Upper lobe of right lung (tissue), 1 donor: ENCODE measurements around the gene DYRK2. TPM values are rescaled to one million over a fixed set of nuclear protein-coding genes. Genes with fewer than 3 reads are reported as not detected.

Experiments
- ATAC-seq: fragments of 200-7000 bp; cut with Tn5 transposase; one replicate; pipeline ENCODE4 v1.9.1; 2020; ENCODE audit warnings: mild to moderate bottlenecking, moderate library complexity
- DNase-seq: peaks from one replicate; pipeline ENCODE4 v3.0.0-alpha.2; 2020
- H3K27ac ChIP-seq: fragments of 200-600 bp; one replicate; pipeline ENCODE4 v1.8.0; 2022
- H3K27me3 ChIP-seq: fragments of 200-600 bp; one replicate; pipeline ENCODE4 v1.8.0; 2022; ENCODE audit warnings: mild to moderate bottlenecking
- H3K36me3 ChIP-seq: fragments of 200-600 bp; one replicate; pipeline ENCODE4 v1.8.0; 2022
- H3K4me1 ChIP-seq: fragments of 200-600 bp; one replicate; pipeline ENCODE4 v1.8.0; 2022
- H3K4me3 ChIP-seq: fragments of 200-600 bp; one replicate; pipeline ENCODE4 v1.8.0; 2022; ENCODE audit warnings: mild to moderate bottlenecking
- H3K9me3 ChIP-seq: fragments of 200-600 bp; one replicate; pipeline ENCODE4 v1.8.0; 2022
- CTCF ChIP-seq: fragments of 200-600 bp; IDR thresholded peaks from one replicate; pipeline ENCODE4 v1.8.0; 2022; ENCODE audit warnings: antibody characterized with exemption
- intact Hi-C: fragments of 100-400 bp; cut with DNase I; formaldehyde crosslinking; loops from one replicate; pipeline ENCODE4 v1.11.0; 2022
- total RNA-seq: library from RNA; stranded (reverse); fragmentation: NEBNext Ultra II Directional; extraction: Animal tissue kit (Norgen Biotek cat#: 25700); gene quantifications from one replicate; pipeline ENCODE4 v1.2.1, GENCODE V29; 2021
- donor health status: DM: no; HTN: yes; CAD: no; lungs with severe emphysema.

The DYRK2 gene
- total RNA-seq, 1 donor from 2014 or later: 15.5 TPM

GRCh38 chr12:67697967-67698366, 49.4 kb downstream of the DYRK2 start:
- Histone ChIP-seq H3K27me3 (no peaks in the 10 kb centered on the region), H3K9me3 (no peaks in the 10 kb centered on the region), H3K4me1 (peaks cover 4% of the 10 kb centered on the region), H3K36me3 (no peaks in the 10 kb centered on the region), H3K4me3 (no peak overlapping the region), H3K27ac (no peak overlapping the region)
- no peak for TF ChIP-seq CTCF
- intact Hi-C loops: no loop called here
- ATAC-seq (no peak), DNase-seq (no peak)

GRCh38 chr12:67698672-67699581, 50.4 kb downstream of the DYRK2 start:
- Histone ChIP-seq H3K4me1 (peaks cover 4% of the 10 kb centered on the region), H3K27ac (no peak overlapping the region), H3K4me3 (peak overlapping the region; percentile 37), H3K27me3 (no peaks in the 10 kb centered on the region), H3K36me3 (no peaks in the 10 kb centered on the region), H3K9me3 (no peaks in the 10 kb centered on the region)
- no peak for TF ChIP-seq CTCF
- ATAC-seq (peak; percentile 62), DNase-seq (no peak)
- intact Hi-C loops: no loop called here

- intact Hi-C loops: no loop called here
- H3K36me3 ChIP-seq: no peaks in the 10 kb centered on the region
- ATAC-seq (no peak), DNase-seq (no peak)
- no peak overlapping the region for H3K27ac ChIP-seq
- H3K9me3 ChIP-seq: no peaks in the 10 kb centered on the region
- no peaks in the 10 kb centered on the region for H3K27me3 ChIP-seq
- TF ChIP-seq CTCF: no peak
- H3K4me1 ChIP-seq: peaks cover 4% of the 10 kb centered on the region
- no peak overlapping the region for H3K4me3 ChIP-seq
Measured at GRCh38 chr12:67701121-67701520, 52.6 kb downstream of the DYRK2 start.

GRCh38 chr12:67702136-67702535, 53.6 kb downstream of the DYRK2 start:
- Histone ChIP-seq H3K27me3 (no peaks in the 10 kb centered on the region), H3K4me1 (peaks cover 4% of the 10 kb centered on the region), H3K27ac (no peak overlapping the region), H3K4me3 (no peak overlapping the region), H3K36me3 (no peaks in the 10 kb centered on the region), H3K9me3 (no peaks in the 10 kb centered on the region)
- ATAC-seq (no peak), DNase-seq (no peak)
- TF ChIP-seq CTCF: no peak
- intact Hi-C loops: no loop called here

- Histone ChIP-seq H3K27ac (no peak overlapping the region), H3K4me1 (peaks cover 4% of the 10 kb centered on the region), H3K36me3 (no peaks in the 10 kb centered on the region), H3K4me3 (no peak overlapping the region), H3K9me3 (no peaks in the 10 kb centered on the region), H3K27me3 (no peaks in the 10 kb centered on the region)
- DNase-seq (no peak), ATAC-seq (no peak)
- TF ChIP-seq CTCF: no peak
- intact Hi-C loops: no loop called here
Measured at GRCh38 chr12:67704071-67704470, 55.5 kb downstream of the DYRK2 start.
